Ovary (tissue), 3 donors: Measurements from ENCODE around the gene SOX18.

Experiments used
- CTCF ChIP-seq, 3 donors: fragments of 450-650 bp in 2 of 3; fragments of 200-600 bp in 1 of 3; IDR thresholded peaks; one replicate each; pipeline versions ENCODE4 v1.5.1 to v1.8.0; 2016 to 2022; ENCODE audit warnings: antibody characterized with exemption in 3 of 3, mild to moderate bottlenecking in 1 of 3
- EP300 ChIP-seq: sonication (generic); formaldehyde crosslinking; IDR thresholded peaks from one replicate; pipeline ENCODE4 v1.6.1; 2017; ENCODE audit warnings: antibody characterized with exemption
- POLR2A ChIP-seq: fragments of 450-650 bp; IDR thresholded peaks from one replicate; pipeline ENCODE4 v1.6.1; 2017; ENCODE audit warnings: antibody characterized with exemption, mild to moderate bottlenecking, moderate library complexity
- donor health status: DM: no; HTN: no; CAD: no.

GRCh38 chr20:64083804-64084684 is 34.6 kb upstream of the SOX18 start, which contains the start of gene LKAAEAR1:
- TF ChIP-seq CTCF (IDR thresholded peaks at IDR 0.05) (no peak), POLR2A (no peak), EP300 (no peak)
